Frontal cortex (tissue), 4 donors: ENCODE measurements around the gene GRHPR. TPM values are rescaled to one million over a fixed set of nuclear protein-coding genes. Genes with fewer than 3 reads are reported as not detected.
A peak's percentile ranks its signal among the peaks of the same experiment; 100 is the strongest.
"Not testable (repeated sequence)": the region's sequence is repeated elsewhere in the genome, so short reads cannot be mapped to it uniquely, and the experiment has no call there.

ENCODE experiments used
- DNase-seq, 2 donors: peaks; one replicate each; pipeline ENCODE4 v3.0.0; 2012; ENCODE audit warnings: low spot score in 2 of 2
- FAIRE-seq: peaks from 2 replicates; lab custom pipeline; 2012; peaks lifted over from hg19 to GRCh38; lab: Jason Lieb, UNC
- total RNA-seq: library from RNA; depleted of rRNA; stranded (reverse); fragments of >200 nt; gene quantifications from one replicate; pipeline ENCODE4 v1.2.3, GENCODE V29; 2014
- donor health status: control.
- donor health status: control.
- donor health status: control.

The GRHPR gene
- total RNA-seq, 1 donor from 2014 or later, result 48.1 TPM

- FAIRE-seq (no peak), DNase-seq (peak in 1 of 2 donors; percentile 34)
Observed at GRCh38 chr9:37471942-37472684, 49.6 kb downstream of the GRHPR start.

- FAIRE-seq, DNase-seq: not testable (repeated sequence)
Observed at GRCh38 chr9:37473982-37474381, 51.5 kb downstream of the GRHPR start.

GRCh38 chr9:37474438-37474837 lies 51.9 kb downstream of the GRHPR start:
- FAIRE-seq (no peak), DNase-seq (no peak)

GRCh38 chr9:37476930-37477329 lies 54.4 kb downstream of the GRHPR start:
- no peak for DNase-seq

GRCh38 chr9:37477443-37477842 lies 54.9 kb downstream of the GRHPR start:
- not testable (repeated sequence) for DNase-seq

More at GRCh38 chr9:37476930-37477329, 54.4 kb downstream of the GRHPR start:
- no peak for FAIRE-seq

GRCh38 chr9:37477987-37478619 lies 55.6 kb downstream of the GRHPR start:
- not testable (repeated sequence) for DNase-seq, FAIRE-seq

More at GRCh38 chr9:37477443-37477842, 54.9 kb downstream of the GRHPR start:
- not testable (repeated sequence) for FAIRE-seq

GRCh38 chr9:37480759-37481158 lies 58.3 kb downstream of the GRHPR start:
- no peak for FAIRE-seq

GRCh38 chr9:37485389-37486255 lies 63.1 kb downstream of the GRHPR start, which contains the start of gene POLR1E:
TSS of gene POLR1E (plus strand) at chr9:37485948. CDS start at chr9:37486048, 100 bp downstream.
- FAIRE-seq (no peak), DNase-seq (peak; percentile 89 to 98)

More at GRCh38 chr9:37480759-37481158, 58.3 kb downstream of the GRHPR start:
- DNase-seq, result no peak

GRCh38 chr9:37486256-37486615 lies 63.7 kb downstream of the GRHPR start:
- FAIRE-seq, result no peak
- no peak for DNase-seq

Other genes with a start within 250 kb of the GRHPR start
- gene ZBTB5, start 42.8 kb downstream of the GRHPR start, total RNA-seq, result 20.4 TPM
- 40.4 TPM for gene POLR1E, start 63.3 kb downstream of the GRHPR start, total RNA-seq
- 8.6 TPM for gene FBXO10, start 153.7 kb downstream of the GRHPR start, total RNA-seq
- 75.0 TPM for gene TOMM5, start 169.9 kb downstream of the GRHPR start, total RNA-seq
- gene FRMPD1, start 228.3 kb downstream of the GRHPR start, total RNA-seq, result 0.41 TPM